Inferior parietal cortex (tissue), 1 donor: ENCODE data around the gene ADCK1.
"Not testable (repeated sequence)": the region's sequence is repeated elsewhere in the genome, so short reads cannot be mapped to it uniquely, and the experiment has no call there.

ENCODE experiments used
- DNase-seq: peaks from one replicate; pipeline ENCODE4 v3.0.0-alpha.2; 2016; ENCODE audit errors: extremely low spot score

ADCK1 gene

DNA sequence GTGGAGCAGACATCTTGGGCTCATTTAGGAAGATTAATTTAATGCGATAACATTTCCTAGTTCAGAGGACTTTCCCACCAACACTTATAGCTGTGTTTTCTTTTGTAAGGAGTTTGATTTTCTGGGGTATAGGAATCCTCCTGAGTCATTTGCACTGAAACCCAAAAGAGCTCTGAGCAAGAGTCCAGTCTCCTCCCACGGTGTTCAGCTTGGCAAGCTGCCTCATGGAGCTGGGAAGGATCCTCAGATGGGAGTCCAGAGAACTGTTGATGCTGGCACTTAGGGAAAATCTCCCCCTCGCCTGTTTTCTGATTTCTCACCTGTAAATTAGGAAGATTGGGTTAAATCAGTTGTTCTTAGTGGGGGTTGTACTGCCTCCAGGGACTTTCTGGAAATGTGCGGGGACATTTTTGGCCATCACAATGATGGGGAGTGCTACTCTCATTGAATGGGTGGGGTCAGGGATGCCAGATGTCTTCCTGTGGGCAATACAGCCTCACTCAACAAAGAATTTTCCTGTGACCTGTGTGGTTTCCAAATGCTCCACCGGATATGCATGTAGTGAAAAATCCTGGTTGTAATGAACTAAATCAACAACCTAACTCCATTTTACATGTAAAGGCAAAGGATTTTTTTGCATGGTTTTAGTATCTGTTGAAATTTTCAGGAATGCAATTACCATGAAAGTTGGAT is 150.6 kb downstream of the ADCK1 start:
- DNase-seq: peak; percentile 64

DNA sequence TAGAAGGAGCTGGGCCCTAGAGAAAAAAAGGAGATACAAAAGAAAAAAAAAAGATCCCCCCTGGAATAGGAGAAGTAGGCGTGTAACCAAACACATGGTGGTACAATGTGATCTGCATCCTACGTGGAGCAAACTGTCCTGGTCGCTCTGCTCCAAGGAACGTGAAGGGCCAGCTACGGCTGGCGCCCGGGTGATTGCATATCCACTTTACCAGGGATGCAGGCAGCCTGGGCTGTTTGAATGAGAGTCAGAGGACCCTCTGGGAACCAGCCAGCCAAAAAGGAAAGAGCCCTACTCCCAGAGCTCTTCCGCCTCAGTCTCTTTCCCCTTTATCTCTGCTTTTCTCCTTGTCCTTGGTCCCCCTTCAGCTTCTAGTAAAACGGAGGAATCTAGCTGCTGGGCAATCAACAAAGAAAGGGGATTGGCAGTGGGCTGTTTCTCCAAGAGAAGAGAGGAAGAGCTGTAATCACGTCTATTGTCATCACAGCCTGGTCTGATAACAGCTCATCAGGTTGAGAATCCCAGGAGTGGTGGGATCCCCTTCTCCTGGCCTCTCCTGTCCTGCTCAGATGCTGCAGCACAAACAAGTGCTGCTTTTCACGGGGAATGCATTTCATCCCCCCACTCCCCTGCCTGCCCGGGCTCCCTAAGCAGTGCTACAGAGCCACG is 156.0 kb downstream of the ADCK1 start:
- no peak for DNase-seq

DNA sequence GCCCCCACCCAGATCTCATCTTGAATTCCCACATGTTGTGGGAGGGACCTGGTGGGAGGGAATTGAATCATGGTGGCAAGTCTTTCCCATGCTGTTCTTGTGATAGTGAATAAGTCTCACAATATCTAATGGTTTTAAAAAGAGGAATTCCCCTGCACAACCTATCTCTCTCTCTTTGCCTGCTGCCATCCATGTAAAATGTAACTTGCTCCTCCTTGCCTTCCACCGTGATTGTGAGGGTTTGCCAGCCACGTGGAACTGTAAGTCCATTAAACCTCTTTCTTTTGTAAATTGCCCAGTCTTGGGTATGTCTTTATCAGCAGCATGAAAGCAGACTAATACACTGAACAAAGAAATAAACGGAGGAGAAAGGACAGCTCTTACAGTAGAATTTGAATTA is 159.8 kb downstream of the ADCK1 start:
- not testable (repeated sequence) for DNase-seq

DNA sequence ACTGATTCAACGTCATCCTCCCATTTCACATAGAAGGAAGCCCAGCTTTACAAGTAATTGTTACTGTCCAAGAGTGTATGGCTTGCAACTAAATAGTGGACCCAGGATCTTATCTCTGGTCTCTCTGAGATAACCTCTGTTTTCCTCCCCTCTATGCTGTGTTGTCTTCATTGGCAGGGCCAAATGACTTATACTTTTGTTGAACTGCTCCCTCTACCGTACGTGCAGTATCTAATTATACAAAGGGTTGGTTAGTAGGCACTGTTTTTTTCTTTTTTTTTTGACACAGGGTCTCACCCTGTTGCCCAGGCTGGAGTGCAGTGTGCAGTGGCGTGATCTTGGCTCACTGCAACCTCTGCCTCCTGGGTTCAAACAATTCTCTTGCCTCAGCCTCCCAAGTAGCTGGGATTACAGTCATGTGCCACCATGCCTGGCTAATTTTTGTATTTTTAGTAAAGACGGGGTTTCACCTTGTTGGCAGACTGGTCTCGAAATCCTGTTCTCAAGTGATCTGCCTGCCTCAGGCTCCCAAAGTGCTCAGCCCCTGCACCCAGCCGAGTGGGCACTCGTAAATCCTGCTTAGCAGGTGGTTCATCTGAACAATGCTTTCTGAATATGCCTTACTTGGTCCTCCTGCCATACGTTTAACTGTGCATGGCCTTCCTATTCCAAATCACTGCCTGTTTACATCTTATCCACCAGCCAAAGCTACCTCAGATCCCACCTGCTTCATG is 162.1 kb downstream of the ADCK1 start:
- no peak for DNase-seq

DNA sequence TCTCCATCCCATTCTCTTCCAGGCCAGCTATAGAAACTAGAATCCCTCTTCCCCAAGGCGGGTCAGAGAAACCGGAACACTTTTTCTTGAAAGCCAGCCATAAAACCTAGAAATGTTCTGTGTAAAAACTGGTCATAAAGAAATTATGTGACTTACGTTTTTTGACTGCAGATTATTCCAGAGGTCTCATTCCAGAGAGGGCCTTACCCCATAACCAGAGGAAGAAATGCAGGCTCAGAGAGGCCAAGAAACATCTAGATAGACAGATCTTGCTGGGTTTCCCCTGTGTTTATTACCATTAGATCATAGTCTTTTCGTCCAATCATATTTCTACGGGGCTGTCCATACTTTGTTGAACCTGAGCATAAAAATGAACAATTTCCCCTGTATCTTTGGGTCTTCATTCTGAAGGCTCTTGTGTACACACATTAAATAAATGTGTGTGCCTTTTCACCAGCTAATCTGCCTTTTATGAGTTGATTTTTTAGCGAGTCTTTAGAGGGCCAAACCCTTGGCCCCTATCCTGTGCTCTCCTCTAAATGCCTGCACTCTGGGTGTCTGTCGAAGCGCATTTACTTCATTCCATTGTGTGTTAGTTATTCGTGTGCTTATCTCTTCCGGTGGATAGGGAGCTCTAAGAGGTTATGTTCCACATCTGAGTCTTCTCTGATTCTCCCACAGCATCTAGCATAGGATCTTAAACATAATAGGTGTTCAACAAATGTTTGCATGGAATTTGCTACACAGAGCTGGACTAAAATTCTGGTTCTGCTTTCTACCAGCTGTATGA is 163.0 kb downstream of the ADCK1 start:
- DNase-seq: no peak

DNA sequence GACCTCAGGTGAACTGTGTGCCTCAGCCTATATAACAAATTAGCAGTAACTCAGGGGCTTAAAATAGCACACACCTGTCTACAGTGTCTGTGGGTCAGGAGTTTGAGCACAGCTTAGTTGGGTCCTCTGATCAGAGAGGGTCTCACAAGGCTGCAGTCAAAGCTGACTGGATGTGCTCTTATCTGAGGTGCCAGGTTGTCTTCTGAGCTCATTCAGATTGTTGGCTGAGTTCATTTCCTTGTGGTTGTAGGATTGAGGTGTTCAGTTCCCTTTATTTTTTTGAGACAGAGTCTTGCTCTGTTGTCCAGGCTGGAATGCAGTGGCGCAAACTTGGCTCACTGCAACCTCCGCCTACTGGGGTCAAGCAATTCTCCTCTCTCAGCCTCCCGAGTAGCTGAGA is 164.7 kb downstream of the ADCK1 start:
- DNase-seq: no peak

DNA sequence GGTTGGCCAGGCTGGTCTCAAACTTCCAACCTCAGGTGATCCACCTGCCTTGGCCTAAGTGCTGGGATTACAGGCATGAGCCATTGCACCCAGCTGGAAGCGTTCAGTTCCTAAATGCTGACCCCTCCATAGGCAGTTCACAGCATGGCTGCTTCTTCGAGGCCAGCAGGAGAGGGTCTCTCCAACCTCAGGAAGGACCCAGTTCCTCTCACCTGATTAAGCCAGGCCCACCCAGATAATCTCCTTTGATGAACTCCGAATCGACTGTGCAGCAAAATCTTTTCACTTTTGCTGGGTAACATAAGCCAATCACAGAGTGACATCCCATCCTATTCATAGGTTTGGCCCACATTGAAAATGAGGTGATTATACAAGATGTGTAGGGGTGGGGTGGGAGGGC is 165.1 kb downstream of the ADCK1 start:
- DNase-seq: no peak

DNA sequence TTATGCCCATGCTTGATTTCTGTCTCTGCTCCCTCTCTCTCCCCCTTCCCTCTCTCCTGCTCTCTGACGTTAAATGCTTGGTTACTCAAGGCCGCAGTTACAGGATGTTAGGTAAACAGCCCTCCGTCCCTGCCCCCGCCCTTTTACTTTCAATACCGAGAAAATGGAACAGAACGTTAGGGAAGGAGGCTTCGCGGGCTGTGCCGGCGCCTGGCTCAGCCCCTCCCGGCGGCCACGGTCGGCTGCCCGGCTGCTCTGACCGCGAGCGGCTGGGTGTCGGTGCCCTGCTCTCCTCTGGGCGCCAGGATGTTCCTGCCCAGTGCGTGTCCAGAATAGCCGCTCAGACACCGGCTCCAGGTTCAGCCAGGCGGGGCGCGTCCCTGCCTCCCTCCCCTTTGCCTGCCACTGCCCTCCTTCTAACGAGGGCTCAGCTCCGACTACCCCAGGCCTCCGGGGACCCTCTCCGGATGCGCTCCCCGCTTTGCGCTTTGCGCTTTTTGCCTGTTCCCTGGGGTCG is 166.1 kb downstream of the ADCK1 start:
- no peak for DNase-seq

DNA sequence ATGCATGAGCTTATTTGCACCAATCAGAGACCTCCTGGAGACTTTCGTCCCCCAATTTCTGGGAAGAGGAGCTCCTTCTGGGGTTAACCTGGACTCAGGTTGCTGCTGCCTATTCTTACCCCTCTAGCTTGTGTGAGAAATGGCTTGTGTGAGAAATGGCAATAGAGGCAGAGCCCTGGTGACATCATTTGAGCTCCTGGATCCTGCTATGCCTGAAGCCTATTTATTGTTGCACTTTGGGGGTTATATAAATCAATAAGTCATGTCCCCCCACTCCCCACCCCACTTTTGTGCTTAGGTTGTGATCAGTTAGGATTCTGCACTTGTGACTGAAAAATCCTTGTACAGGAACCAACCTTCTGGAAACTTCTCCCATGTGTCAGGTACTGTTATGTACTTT is 167.2 kb downstream of the ADCK1 start:
- no peak for DNase-seq

DNA sequence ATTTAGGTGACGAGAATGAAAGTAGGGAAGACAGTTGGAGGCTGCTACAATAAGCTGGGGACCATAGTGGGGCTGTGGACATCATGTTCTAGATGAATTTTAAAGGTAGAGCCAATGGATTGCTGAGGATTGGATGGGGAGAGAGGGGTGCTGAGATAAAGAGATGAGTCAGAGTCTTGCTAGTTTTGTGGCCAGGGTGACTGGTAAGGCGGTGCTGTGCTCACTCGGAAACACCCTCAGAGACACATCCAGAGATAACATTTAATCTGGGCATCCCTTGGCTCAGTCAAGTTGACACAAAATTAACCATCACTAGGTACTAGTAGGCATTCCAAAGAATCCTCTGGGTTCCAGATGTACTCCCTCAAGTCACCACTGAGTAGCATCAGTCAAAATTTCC is 170.7 kb downstream of the ADCK1 start:
- DNase-seq: no peak

DNA sequence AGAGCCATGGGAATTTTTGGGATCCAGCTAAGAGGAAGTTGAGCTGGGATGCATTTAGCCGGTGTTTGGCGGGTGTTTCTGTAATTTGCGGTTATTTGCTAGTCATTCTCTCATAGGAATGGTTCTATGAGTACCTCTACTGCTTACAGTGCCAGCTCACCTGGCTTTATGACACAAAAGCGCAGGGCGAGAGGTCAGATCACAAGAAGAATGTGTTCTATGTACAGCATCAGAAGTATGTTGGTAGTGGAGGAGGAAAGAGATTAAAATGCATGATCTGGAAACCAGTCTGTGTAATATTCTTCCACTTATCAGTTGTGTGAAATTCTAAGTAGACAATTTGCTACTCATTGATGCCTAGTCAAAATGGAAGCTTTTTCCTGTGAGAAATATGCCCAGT is 173.3 kb downstream of the ADCK1 start:
- DNase-seq: no peak

DNA sequence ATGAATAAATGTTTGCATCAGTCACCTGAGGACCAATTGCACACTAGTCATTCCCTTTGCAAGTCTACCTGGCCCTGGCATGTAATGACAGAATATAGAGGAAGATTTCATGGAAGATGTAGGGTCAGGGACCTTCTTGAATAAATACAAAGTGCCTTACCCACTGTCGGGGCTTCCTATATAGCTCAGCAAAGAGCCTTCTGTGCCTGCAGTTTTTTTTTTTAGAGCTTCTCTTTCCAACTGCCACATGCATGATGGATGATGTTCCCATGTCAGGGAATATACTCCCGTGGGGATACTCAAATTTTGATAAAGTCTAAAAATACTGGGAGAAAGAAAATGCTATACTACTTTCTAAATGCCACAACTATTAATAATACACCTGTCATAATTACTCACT is 176.7 kb downstream of the ADCK1 start:
- no peak for DNase-seq

DNA sequence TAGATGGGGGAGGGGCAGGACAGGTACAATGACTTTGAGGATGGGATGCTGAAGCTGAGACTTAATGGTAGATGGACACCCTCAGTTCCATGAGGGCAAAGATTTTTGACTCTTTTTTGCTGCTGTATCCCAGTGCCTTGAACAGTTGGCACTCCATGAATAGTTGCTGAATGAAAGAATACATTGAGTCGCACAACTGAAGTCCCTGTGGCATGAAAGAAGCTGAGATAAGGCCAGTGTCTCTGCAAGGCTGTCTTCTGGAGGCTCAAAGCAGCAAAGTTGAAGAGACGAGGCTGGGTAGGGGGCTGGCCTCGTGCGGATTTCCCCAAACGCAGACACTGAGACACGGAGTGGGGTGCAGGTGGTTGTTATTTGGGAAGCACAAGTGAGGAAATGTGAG is 179.3 kb downstream of the ADCK1 start:
- peak; percentile 48 for DNase-seq

DNA sequence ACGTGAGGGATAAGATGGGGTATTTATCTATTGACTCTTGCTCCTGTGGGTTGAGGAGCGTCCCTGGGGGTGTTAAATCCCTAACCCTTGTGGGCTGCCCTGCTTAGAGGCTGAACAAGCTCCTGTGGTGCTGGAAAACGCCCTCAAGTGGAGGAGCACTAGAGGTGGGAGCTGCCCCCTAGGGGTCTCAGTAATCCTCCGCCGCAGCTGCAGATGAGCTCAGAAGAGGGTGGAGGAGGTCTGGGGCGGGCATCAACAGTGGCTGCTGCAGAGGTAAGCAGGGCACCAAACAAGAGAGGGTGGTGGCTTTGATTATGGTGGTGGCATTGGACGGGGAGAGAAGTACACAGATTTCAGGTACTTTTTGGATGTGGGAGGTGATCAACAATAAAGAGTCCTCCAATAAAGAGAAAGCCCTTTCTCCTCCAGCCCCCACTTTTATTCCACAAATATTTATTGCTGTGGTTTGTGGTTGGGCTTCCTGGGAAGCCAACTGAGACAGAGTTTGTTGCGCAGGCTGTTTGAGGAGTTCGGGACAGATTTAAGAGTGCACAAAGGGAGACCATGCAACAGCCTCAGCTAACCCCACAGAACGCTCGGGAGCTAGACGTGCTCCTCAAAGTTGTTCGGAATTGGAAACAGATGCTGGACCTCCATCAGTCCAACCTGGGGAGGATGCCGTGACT is 179.9 kb downstream of the ADCK1 start:
- peak; percentile 40 for DNase-seq

DNA sequence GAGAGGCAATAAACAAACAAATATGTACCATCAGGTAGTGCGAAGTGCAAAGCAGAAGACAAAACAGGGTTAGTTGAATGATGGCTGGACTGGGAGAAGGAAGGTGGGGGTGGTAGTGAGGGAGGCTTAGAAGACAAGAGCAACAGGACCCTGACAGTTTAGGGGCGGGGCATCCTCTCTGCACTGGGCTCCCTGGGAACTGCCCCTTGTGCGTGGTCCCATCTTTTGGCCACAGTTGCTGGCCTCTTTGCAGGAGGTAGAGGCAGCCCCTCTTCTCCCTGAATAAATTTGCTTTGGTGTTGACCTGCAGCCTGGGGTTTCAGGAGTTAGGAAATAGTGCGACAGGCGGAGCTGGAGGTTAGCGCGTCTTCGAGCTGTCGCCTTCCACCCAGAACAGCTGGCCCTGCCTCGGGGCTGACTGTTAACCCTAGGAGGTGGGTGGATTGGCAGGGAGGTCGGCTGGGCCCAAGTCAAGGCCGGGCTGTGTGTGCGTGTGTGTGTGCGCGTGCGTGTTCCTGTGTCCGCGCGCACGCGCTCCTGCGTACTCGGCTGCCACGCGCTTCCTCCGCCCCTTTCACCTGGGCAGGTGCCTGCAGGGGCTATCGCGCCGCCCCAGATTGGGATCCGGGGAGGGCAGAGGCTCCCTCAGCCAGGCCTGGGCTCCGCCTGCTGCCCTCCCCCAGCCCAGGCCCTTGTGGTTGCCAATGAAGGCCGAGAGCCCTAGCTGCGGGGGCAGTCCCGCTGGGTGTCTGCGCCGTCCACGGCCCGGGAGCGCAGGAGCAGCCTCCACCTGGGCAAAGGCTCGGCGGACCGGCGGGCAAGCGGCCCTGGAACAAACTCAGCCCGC is 180.8 kb downstream of the ADCK1 start:
- peak; percentile 27 for DNase-seq
